PC-3 (cell line): ENCODE results near the gene VPS41. TPM values are rescaled to one million over a fixed set of nuclear protein-coding genes. Genes with fewer than 3 reads are reported as not detected.
A peak's percentile ranks its signal among the peaks of the same experiment; 100 is the strongest.

Experiments used
- ATAC-seq: fragments of 200-7000 bp; cut with Tn5 transposase; 2 replicates; pipeline ENCODE4 v1.9.1; 2020; ENCODE audit warnings: mild to moderate bottlenecking, moderate library complexity
- BruUV-seq: library from RNA; stranded (reverse); fragments of 400-500 nt; replicated peaks from 2 replicates; lab custom pipeline; 2021; lab: Mats Ljungman, UMichigan
- CTCF ChIA-PET: fragments of 300-600 bp; sonication (Branson Sonifier 250); formaldehyde crosslinking; loops from one replicate; lab custom pipeline; 2022; ENCODE audit warnings: antibody characterized with exemption; lab: Charles Lee
- POLR2A ChIA-PET: fragments of 300-600 bp; sonication (Branson Sonifier 250); formaldehyde crosslinking; loops from one replicate; lab custom pipeline; 2022; ENCODE audit warnings: antibody characterized with exemption; ENCODE audit not compliant: unreplicated experiment; lab: Charles Lee
- DNase-seq: peaks from one replicate; pipeline ENCODE4 v3.0.0-alpha.2; 2015
- H2AFZ ChIP-seq: fragments of 300-600 bp; sonication (generic); 2 replicates; pipeline ENCODE4 v1.6.0; 2016; ENCODE audit warnings: antibody characterized with exemption, low read length
- H3F3A ChIP-seq: fragments of 300-600 bp; sonication (generic); one replicate; pipeline ENCODE4 v1.6.0; 2017; ENCODE audit warnings: antibody characterized with exemption, low read length, control low read depth, mild to moderate bottlenecking; ENCODE audit not compliant: unreplicated experiment
- H3K27ac ChIP-seq: fragments of 300-600 bp; sonication (generic); 2 replicates; pipeline ENCODE4 v1.5.1; 2016; ENCODE audit warnings: mild to moderate bottlenecking, low read length
- H3K27me3 ChIP-seq: fragments of 300-600 bp; sonication (generic); 2 replicates; pipeline ENCODE4 v1.6.1; 2016; ENCODE audit warnings: low read length, mixed read lengths
- H3K36me3 ChIP-seq: fragments of 300-600 bp; sonication (generic); 2 replicates; pipeline ENCODE4 v1.6.1; 2016; ENCODE audit warnings: low read depth, mixed run types, low read length, mixed read lengths
- H3K4me1 ChIP-seq: fragments of 300-600 bp; sonication (generic); 2 replicates; pipeline ENCODE4 v1.5.1; 2016; ENCODE audit warnings: low read length; ENCODE audit not compliant: insufficient read depth
- H3K4me2 ChIP-seq: fragments of 300-600 bp; sonication (generic); 2 replicates; pipeline ENCODE4 v1.6.0; 2016; ENCODE audit warnings: low read length
- H3K4me3 ChIP-seq: fragments of 300-600 bp; sonication (generic); 2 replicates; pipeline ENCODE4 v1.5.1; 2016; ENCODE audit warnings: mild to moderate bottlenecking, low read length, mixed read lengths
- H3K79me2 ChIP-seq: fragments of 300-600 bp; sonication (generic); 2 replicates; pipeline ENCODE4 v1.6.1; 2017; ENCODE audit warnings: low read length, mixed read lengths
- H3K9ac ChIP-seq: fragments of 300-600 bp; sonication (generic); 2 replicates; pipeline ENCODE4 v1.6.0; 2016; ENCODE audit warnings: mild to moderate bottlenecking, low read length
- H3K9me2 ChIP-seq: fragments of 300-600 bp; sonication (generic); replicated peaks from 2 replicates; pipeline ENCODE4 v1.6.1; 2016; ENCODE audit warnings: mixed run types, low read length, mixed read lengths
- H3K9me3 ChIP-seq: fragments of 300-600 bp; sonication (generic); 2 replicates; pipeline ENCODE4 v1.6.1; 2016; ENCODE audit warnings: low read length, mixed read lengths
- H4K20me1 ChIP-seq: fragments of 300-600 bp; sonication (generic); 2 replicates; pipeline ENCODE4 v1.6.1; 2016; ENCODE audit warnings: low read length, mixed read lengths
- CTCF ChIP-seq: fragments of 300-600 bp; sonication (generic); conservative IDR thresholded peaks from 2 replicates; pipeline ENCODE4 v1.5.1; 2017; ENCODE audit warnings: antibody characterized with exemption, low read depth, mild to moderate bottlenecking, low read length
- EZH2 ChIP-seq: fragments of 300-600 bp; sonication (generic); IDR thresholded peaks from one replicate; pipeline ENCODE4 v1.6.1; 2017; ENCODE audit warnings: antibody characterized with exemption, mild to moderate bottlenecking, low read length; ENCODE audit not compliant: unreplicated experiment
- EZH2phosphoT487 ChIP-seq: fragments of 300-600 bp; sonication (generic); IDR thresholded peaks from 2 replicates; pipeline ENCODE4 v1.6.1; 2018; ENCODE audit warnings: mild to moderate bottlenecking, antibody characterized with exemption, low read length, borderline replicate concordance
- intact Hi-C: fragments of 100-400 bp; cut with micrococcal nuclease; formaldehyde crosslinking; loops from 2 replicates; pipeline ENCODE4 v1.9.0; 2023
- total RNA-seq: library from RNA; depleted of rRNA; stranded (reverse); fragments of >200 nt; gene quantifications from 2 replicates; pipeline ENCODE4 v1.2.3, GENCODE V29; 2014

Gene VPS41
- total RNA-seq, 1 experiment from 2014 or later, result 35.2 TPM

GRCh38 chr7:38777609-38778008, 131.4 kb downstream of the VPS41 start:
- H2AFZ ChIP-seq, result no peak overlapping the region
- no peaks in the 10 kb centered on the region for H3K9me2 ChIP-seq
- ATAC-seq, result no peak
- no peak overlapping the region for H3K4me2 ChIP-seq
- H3K9me3 ChIP-seq, result no peaks in the 10 kb centered on the region
- H3K4me3 ChIP-seq, result no peak overlapping the region
- H3K36me3 ChIP-seq, result no peaks in the 10 kb centered on the region
- no TSS peak for BruUV-seq
- ChIA-PET POLR2A (no interaction called here), CTCF (no interaction called here)
- H4K20me1 ChIP-seq, result no peaks in the 10 kb centered on the region
- H3F3A ChIP-seq, result peaks cover 4% of the 10 kb centered on the region
- no peak overlapping the region for H3K9ac ChIP-seq
- peaks cover 20% of the 10 kb centered on the region for H3K4me1 ChIP-seq
- intact Hi-C loops, result no loop called here
- TF ChIP-seq EZH2 (no peak), CTCF (no peak), EZH2phosphoT487 (no peak)
- no peak overlapping the region for H3K27ac ChIP-seq
- no peak for DNase-seq
- H3K79me2 ChIP-seq, result no peaks in the 10 kb centered on the region
- no peaks in the 10 kb centered on the region for H3K27me3 ChIP-seq

DNA sequence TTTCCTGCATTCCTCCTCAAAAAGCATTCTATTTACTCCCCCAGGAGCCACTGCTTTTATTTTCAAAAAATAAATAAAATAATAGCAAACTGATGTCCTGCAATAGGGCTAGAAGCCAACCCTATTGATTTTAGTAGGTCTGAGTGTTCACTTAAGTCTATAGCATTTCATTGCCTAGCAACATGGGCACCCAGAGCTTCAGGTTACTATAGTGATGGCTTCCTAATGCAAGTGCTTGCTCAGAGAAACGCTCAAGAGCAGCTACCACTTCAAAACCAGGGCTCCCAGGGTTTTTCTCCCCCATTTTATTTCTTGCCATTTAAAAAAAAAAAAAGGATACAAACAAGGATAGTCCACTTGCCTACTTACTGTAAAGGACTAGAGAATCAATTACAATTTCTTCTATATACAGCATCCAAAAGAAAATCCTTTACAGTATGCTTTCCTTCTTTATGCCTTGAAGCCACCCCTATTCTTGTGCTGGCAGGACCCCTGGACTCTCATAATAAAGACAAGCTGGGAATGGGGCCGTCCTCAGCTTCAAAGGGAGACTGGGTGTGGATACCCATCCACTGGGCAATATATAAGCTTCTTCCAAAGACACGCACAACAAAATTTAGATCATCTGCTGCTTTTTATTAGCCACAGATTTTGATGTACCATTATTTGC, 133.3 kb downstream of the VPS41 start:
- no peak overlapping the region for H3K4me3 ChIP-seq
- H3K9me3 ChIP-seq, result no peaks in the 10 kb centered on the region
- intact Hi-C loops, result no loop called here
- H4K20me1 ChIP-seq, result no peaks in the 10 kb centered on the region
- H3K4me1 ChIP-seq, result peaks cover 26% of the 10 kb centered on the region
- no peak overlapping the region for H3K27ac ChIP-seq
- H3K9me2 ChIP-seq, result no peaks in the 10 kb centered on the region
- no peak for ATAC-seq
- DNase-seq, result no peak
- no peaks in the 10 kb centered on the region for H3K79me2 ChIP-seq
- H2AFZ ChIP-seq, result no peak overlapping the region
- TF ChIP-seq EZH2 (no peak), CTCF (no peak), EZH2phosphoT487 (no peak)
- H3K9ac ChIP-seq, result no peak overlapping the region
- ChIA-PET POLR2A (no interaction called here), CTCF (no interaction called here)
- no TSS peak for BruUV-seq
- peaks cover 4% of the 10 kb centered on the region for H3F3A ChIP-seq
- no peaks in the 10 kb centered on the region for H3K36me3 ChIP-seq
- H3K27me3 ChIP-seq, result no peaks in the 10 kb centered on the region
- H3K4me2 ChIP-seq, result no peak overlapping the region

DNA sequence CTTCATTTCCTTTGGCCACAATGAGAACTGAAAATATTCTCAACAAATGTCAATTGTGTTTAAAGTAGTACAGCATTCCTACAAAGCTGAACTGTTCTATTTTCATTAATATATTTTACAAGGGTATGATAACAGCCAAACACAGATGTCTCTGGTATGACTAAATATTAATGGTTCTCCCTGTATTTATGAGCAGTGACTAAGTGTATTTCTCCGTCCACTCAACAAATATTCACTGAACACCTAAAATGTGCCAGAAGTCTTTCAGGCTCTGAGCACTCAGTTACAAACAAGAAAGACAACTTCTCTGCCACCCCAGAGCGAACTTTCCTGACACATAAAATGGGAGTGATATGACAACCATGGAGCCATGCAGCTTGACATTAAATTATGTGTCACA, 135.6 kb downstream of the VPS41 start:
- BruUV-seq, result no TSS peak
- TF ChIP-seq EZH2phosphoT487, result no peak
- no peak for TF ChIP-seq CTCF
- TF ChIP-seq EZH2, result no peak
- Histone ChIP-seq H2AFZ (no peak overlapping the region), H3K4me3 (0 out of 2 replicates have a peak overlapping the region, but pooled peaks have one; percentile 11), H3K4me1 (peaks cover 26% of the 10 kb centered on the region), H3K79me2 (no peaks in the 10 kb centered on the region), H3K9ac (no peak overlapping the region), H3K36me3 (no peaks in the 10 kb centered on the region), H3F3A (peaks cover 4% of the 10 kb centered on the region), H3K9me3 (no peaks in the 10 kb centered on the region), H3K4me2 (peak overlapping the region; percentile 63), H4K20me1 (no peaks in the 10 kb centered on the region), H3K9me2 (no peaks in the 10 kb centered on the region), H3K27ac (peak overlapping the region; percentile 72), H3K27me3 (no peaks in the 10 kb centered on the region)
- intact Hi-C loops, result no loop called here
- ChIA-PET CTCF (no interaction called here), POLR2A (interaction anchor here (0.5 kb wide), 1 partner anchor 739 kb away, joined by 4 read pairs; no protein-coding TSS in a partner anchor)
- DNase-seq, result peak; percentile 85
- ATAC-seq, result peak; percentile 98
